Sigmoid colon (tissue), 4 donors: ENCODE measurements around the gene NEK6.

Experiments used
- CTCF ChIP-seq, 4 experiments: fragments of 450-650 bp in 3 of 4; fragments of 200-600 bp in 1 of 4; IDR thresholded peaks; one replicate each; pipeline ENCODE4 v1.5.1; 2016 to 2019; ENCODE audit warnings: antibody characterized with exemption in 4 of 4, mild to moderate bottlenecking in 3 of 4, moderate library complexity in 2 of 4
- POLR2AphosphoS5 ChIP-seq, 4 donors: sonication (generic); formaldehyde crosslinking; IDR thresholded peaks; one replicate each; pipeline ENCODE4 v1.6.1; 2017; ENCODE audit warnings: antibody characterized with exemption in 4 of 4

- TF ChIP-seq CTCF (IDR thresholded peaks at IDR 0.05) (no peak), POLR2AphosphoS5 (IDR thresholded peaks at IDR 0.05) (no peak)
These were observed 41.0 kb downstream of the NEK6 start for GRCh38 chr9:124298646-124299235.
